ENCODE data around the gene NRN1L. TPM values are rescaled to one million over a fixed set of nuclear protein-coding genes. Genes with fewer than 3 reads are reported as not detected.
A peak's percentile ranks its signal among the peaks of the same experiment; 100 is the strongest.

NRN1L gene
- total and polyA plus RNA-seq, 4 donors: 0.14 to 0.33 (median 0.23) TPM

GRCh38 chr16:67928561-67929364 is 44.1 kb downstream of the NRN1L start:
- Histone ChIP-seq H3K9ac (ENCODE audit: low read depth in 1 of 2, low read length in 2 of 2) (no peak overlapping the region), H3K27ac (ENCODE audit: low read depth in 1 of 2, low read length in 2 of 2) (no peak overlapping the region), H3K9me3 (ENCODE audit: control insufficient read depth in 4 of 4, low read length in 3 of 4) (no peaks in the 10 kb centered on the region), H3K27me3 (ENCODE audit: control insufficient read depth in 4 of 4, insufficient read depth in 4 of 4, low read length in 3 of 4) (no peaks in the 10 kb centered on the region), H3K36me3 (ENCODE audit: control insufficient read depth in 4 of 4, insufficient read depth in 3 of 4, low read depth in 1 of 4, low read length in 3 of 4) (peaks cover 3 to 27% (median 9%) of the 10 kb centered on the region in 4 donors), H3K4me1 (ENCODE audit: control insufficient read depth in 4 of 4, insufficient read depth in 4 of 4, low read length in 3 of 4) (peaks cover 0 to 3% (median 0%) of the 10 kb centered on the region in 4 donors), H3K4me3 (ENCODE audit: low read depth in 1 of 3, low read length in 3 of 3) (no peak overlapping the region)
- TF ChIP-seq FOXA2 (IDR thresholded peaks at IDR 0.05) (no peak), ATF3 (IDR thresholded peaks at IDR 0.05) (no peak), MAX (IDR thresholded peaks at IDR 0.05) (no peak), YY1 (IDR thresholded peaks at IDR 0.05) (no peak), GABPA (IDR thresholded peaks at IDR 0.05 in 1 of 2, conservative IDR thresholded peaks at IDR 0.05 in 1 of 2) (no peak), TAF1 (conservative IDR thresholded peaks at IDR 0.05) (no peak), JUND (IDR thresholded peaks at IDR 0.05) (no peak), EGR1 (IDR thresholded peaks at IDR 0.05; ENCODE audit: low read depth in 2 of 2) (no peak), CTCF (IDR thresholded peaks at IDR 0.05; ENCODE audit: low read depth, low read length, missing input control) (peak; percentile 89), RAD21 (IDR thresholded peaks at IDR 0.05) (peak; percentile 93 to 96), ZBTB33 (IDR thresholded peaks at IDR 0.05) (no peak), HNF4G (IDR thresholded peaks at IDR 0.05) (no peak), NR2F2 (IDR thresholded peaks at IDR 0.05) (no peak), HNF4A (conservative IDR thresholded peaks at IDR 0.05) (no peak), RXRA (IDR thresholded peaks at IDR 0.05) (no peak), SP1 (IDR thresholded peaks at IDR 0.05) (no peak)
- peak; percentile 79 for DNase-seq (ENCODE audit: low spot score)
- 47% methylated on average over 16 of the region's 16 CpGs for WGBS

- H3K9ac ChIP-seq (ENCODE audit: low read depth in 1 of 2, low read length in 2 of 2): no peak overlapping the region
- no peak overlapping the region for H3K27ac ChIP-seq (ENCODE audit: low read depth in 1 of 2, low read length in 2 of 2)
- no peak for TF ChIP-seq YY1 (IDR thresholded peaks at IDR 0.05)
- TF ChIP-seq FOXA1 (IDR thresholded peaks at IDR 0.05): no peak
- no peak for TF ChIP-seq JUND (IDR thresholded peaks at IDR 0.05)
- TF ChIP-seq MAX (IDR thresholded peaks at IDR 0.05): no peak
- no peak for TF ChIP-seq FOXA2 (IDR thresholded peaks at IDR 0.05)
- TF ChIP-seq TAF1 (conservative IDR thresholded peaks at IDR 0.05): no peak
- TF ChIP-seq SP1 (IDR thresholded peaks at IDR 0.05): no peak
- DNase-seq (ENCODE audit: low spot score): no peak
- peaks cover 0 to 9% (median 6%) of the 10 kb centered on the region in 4 donors for H3K4me1 ChIP-seq (ENCODE audit: control insufficient read depth in 4 of 4, insufficient read depth in 4 of 4, low read length in 3 of 4)
- H3K27me3 ChIP-seq (ENCODE audit: control insufficient read depth in 4 of 4, insufficient read depth in 4 of 4, low read length in 3 of 4): no peaks in the 10 kb centered on the region
- H3K36me3 ChIP-seq (ENCODE audit: control insufficient read depth in 4 of 4, insufficient read depth in 3 of 4, low read depth in 1 of 4, low read length in 3 of 4): peaks cover 3 to 35% (median 11%) of the 10 kb centered on the region in 4 donors
- 95% methylated on average over 14 of the region's 14 CpGs for WGBS
- no peak overlapping the region for H3K4me3 ChIP-seq (ENCODE audit: low read depth in 1 of 3, low read length in 3 of 3)
- no peaks in the 10 kb centered on the region for H3K9me3 ChIP-seq (ENCODE audit: control insufficient read depth in 4 of 4, low read length in 3 of 4)
These were observed 45.5 kb downstream of the NRN1L start for GRCh38 chr16:67930191-67930590.
